Measurements from ENCODE around the gene AQP10. TPM values are rescaled to one million over a fixed set of nuclear protein-coding genes. Genes with fewer than 3 reads are reported as not detected.

AQP10 gene
- total and polyA plus RNA-seq, 2 of the 4 experiments (the other 2 are of a cell fraction): not detected

DNA sequence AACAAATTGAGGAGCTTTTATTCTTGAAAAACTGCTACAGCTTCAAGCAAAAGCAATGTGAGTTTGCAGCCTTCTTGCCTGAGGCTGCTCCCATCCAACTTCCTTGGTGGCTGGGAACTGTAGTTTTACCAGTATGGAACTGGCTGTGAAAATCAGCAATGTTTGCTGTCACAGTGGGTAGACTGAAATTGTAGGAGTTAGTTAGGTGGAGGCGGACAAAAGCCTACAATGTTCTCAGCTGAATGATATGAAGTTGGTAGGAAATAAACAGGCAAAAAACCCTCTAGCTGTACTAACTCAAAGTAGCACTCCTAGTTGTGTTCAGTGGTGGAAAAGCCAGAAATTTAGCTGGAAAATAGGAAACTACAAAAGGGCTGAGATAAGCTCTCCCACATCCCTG lies 30.0 kb upstream of the AQP10 start:
- Histone ChIP-seq H3K36me3 (ENCODE audit: control insufficient read depth, insufficient read depth, low read length) (no peaks in the 10 kb centered on the region), H4K5ac (ENCODE audit: low read depth, low read length) (no peak overlapping the region), H2AK9ac (replicated peaks; ENCODE audit: low read depth, low read length, poor library complexity) (no peak overlapping the region), H3K4me3 (ENCODE audit: insufficient read depth, low read depth, low read length) (no peak overlapping the region), H2AFZ (replicated peaks; ENCODE audit: low read length, poor library complexity) (no peak overlapping the region), H2BK120ac (ENCODE audit: low read depth, low read length) (no peak overlapping the region), H3K79me1 (ENCODE audit: low read depth in 1 of 2, low read length in 2 of 2) (no peaks in the 10 kb centered on the region), H4K20me1 (ENCODE audit: insufficient read depth, low read length) (no peaks in the 10 kb centered on the region), H3K9me1 (ENCODE audit: insufficient read depth, low read length) (no peaks in the 10 kb centered on the region), H2BK5ac (ENCODE audit: low read depth, low read length, poor library complexity, severe bottlenecking) (no peak overlapping the region), H3K27ac (ENCODE audit: insufficient read depth, low read length) (no peak overlapping the region), H3K56ac (ENCODE audit: extremely low read depth, insufficient read depth, low read length) (no peak overlapping the region), H3K4me2 (ENCODE audit: low read depth, low read length) (no peak overlapping the region), H3K23ac (ENCODE audit: low read depth, low read length) (no peak overlapping the region), H3K14ac (replicated peaks; ENCODE audit: low read depth, low read length) (no peak overlapping the region), H2BK20ac (ENCODE audit: low read depth, low read length) (no peak overlapping the region), H3K27me3 (ENCODE audit: control insufficient read depth, insufficient read depth, low read length) (peaks cover 4% of the 10 kb centered on the region), H2AK5ac (ENCODE audit: low read depth, low read length) (no peak overlapping the region), H3K18ac (ENCODE audit: low read depth, low read length) (no peak overlapping the region), H2BK15ac (ENCODE audit: low read depth, low read length) (no peak overlapping the region), H4K8ac (ENCODE audit: low read depth in 2 of 2, low read length in 2 of 2) (no peak overlapping the region), H3K9me3 (ENCODE audit: control insufficient read depth, insufficient read depth, low read length) (peaks cover 15% of the 10 kb centered on the region), H3K4me1 (ENCODE audit: control insufficient read depth, insufficient read depth, low read length) (no peaks in the 10 kb centered on the region), H4K91ac (ENCODE audit: insufficient read depth, low read depth, low read length) (no peak overlapping the region), H3K9ac (ENCODE audit: low read depth, low read length) (no peak overlapping the region), H3K4ac (ENCODE audit: low read depth, low read length) (no peak overlapping the region)
- no peak for DNase-seq
- intact Hi-C loops (cut with micrococcal nuclease) (no loop called here), dilution Hi-C loops (cut with HindIII; ENCODE audit: low sequenced_read_pairs, unreplicated experiment) (no loop called here), in situ Hi-C loops (cut with MboI; ENCODE audit: low sequenced_read_pairs) (no loop called here)
- TF ChIP-seq FOS (IDR thresholded peaks at IDR 0.05; ENCODE audit: low read depth, low read length): no peak
- no peak for TF ChIP-seq RFX5 (IDR thresholded peaks at IDR 0.05; ENCODE audit: low read depth, low read length)
- TF ChIP-seq, protein P1, sequence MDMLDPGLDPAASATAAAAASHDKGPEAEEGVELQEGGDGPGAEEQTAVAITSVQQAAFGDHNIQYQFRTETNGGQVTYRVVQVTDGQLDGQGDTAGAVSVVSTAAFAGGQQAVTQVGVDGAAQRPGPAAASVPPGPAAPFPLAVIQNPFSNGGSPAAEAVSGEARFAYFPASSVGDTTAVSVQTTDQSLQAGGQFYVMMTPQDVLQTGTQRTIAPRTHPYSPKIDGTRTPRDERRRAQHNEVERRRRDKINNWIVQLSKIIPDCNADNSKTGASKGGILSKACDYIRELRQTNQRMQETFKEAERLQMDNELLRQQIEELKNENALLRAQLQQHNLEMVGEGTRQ (IDR thresholded peaks at IDR 0.05; ENCODE audit: low read depth, low read length): no peak
- no peak for TF ChIP-seq RAD21 (IDR thresholded peaks at IDR 0.05; ENCODE audit: low read length)
- no peak for TF ChIP-seq CTCF (conservative IDR thresholded peaks at IDR 0.05; ENCODE audit: low read depth, low read length)
- TF ChIP-seq NFE2L2 (IDR thresholded peaks at IDR 0.05; ENCODE audit: low read depth, low read length): no peak
- no peak for TF ChIP-seq POLR2A (IDR thresholded peaks at IDR 0.05; ENCODE audit: low read depth, low read length)
- no peak for TF ChIP-seq MAZ (IDR thresholded peaks at IDR 0.05; ENCODE audit: borderline replicate concordance, low read depth, low read length)
- WGBS, 2 experiments (ENCODE audit: extremely low coverage in 2 of 2, insufficient read length in 1 of 2): no CpG with 5 or more reads among the region's 1 CpG
- ChIA-PET POLR2A (ENCODE audit: unreplicated experiment) (interaction anchor here (0.6 kb wide), 1 partner anchor 75 kb away, joined by 5 read pairs; no protein-coding TSS in a partner anchor), CTCF (no interaction called here)
- ATAC-seq (ENCODE audit: low read depth): no peak
- BruUV-seq (replicated peaks): no TSS peak

All from IMR-90 (cell line).